HG02981 (cell line): Measurements from ENCODE around the gene DDAH1.
A peak's percentile ranks its signal among the peaks of the same experiment; 100 is the strongest.

Experiments
- ATAC-seq: cut with Tn5 transposase; IDR thresholded peaks from one replicate; pipeline ENCODE4 v1.9.1; 2021; ENCODE audit warnings: mild to moderate bottlenecking, moderate library complexity; ENCODE audit not compliant: unreplicated experiment

DDAH1 gene

DNA sequence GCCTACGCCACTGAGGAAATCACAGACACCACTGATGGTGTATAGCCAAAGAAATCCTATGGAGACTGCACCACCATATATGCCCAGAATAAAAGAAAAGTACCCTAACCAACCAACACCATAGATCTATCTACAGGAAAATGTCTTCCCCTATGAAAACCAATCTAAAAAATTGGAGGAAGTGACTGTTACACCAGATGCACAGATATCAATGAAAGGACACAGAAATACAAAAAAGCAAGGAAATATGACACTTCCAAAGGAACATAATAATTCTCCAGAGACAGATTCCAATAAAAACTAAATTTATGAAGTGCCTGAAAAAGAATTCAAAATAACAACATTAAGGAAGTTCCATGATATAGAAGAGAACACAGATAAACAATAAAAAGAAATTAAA, 131.8 kb downstream of the DDAH1 start:
- ATAC-seq: no peak

DNA sequence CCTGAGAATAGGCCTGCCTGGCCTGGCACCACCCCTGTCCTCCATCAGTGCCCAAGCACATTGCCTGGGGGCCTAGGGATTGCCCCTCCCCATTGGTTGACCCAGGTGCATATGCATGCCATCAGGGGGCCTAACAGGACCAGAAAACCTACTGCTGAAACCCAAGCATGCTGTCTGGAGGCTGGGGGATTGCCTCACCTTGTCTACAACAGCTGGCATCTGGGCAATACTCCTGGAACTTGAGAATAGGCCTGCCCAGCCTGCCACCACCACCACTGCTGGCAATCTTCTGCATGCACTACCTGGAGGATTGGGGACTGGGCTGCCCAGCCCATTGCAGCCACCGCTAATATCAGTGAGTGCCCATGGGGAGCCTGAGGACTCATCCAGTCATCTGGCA, 132.4 kb downstream of the DDAH1 start:
- no peak for ATAC-seq

GRCh38 chr1:85330711-85331290, 134.2 kb downstream of the DDAH1 start:
- peak; percentile 77 for ATAC-seq

GRCh38 chr1:85330214-85330631, 134.7 kb downstream of the DDAH1 start:
- ATAC-seq: no peak

DNA sequence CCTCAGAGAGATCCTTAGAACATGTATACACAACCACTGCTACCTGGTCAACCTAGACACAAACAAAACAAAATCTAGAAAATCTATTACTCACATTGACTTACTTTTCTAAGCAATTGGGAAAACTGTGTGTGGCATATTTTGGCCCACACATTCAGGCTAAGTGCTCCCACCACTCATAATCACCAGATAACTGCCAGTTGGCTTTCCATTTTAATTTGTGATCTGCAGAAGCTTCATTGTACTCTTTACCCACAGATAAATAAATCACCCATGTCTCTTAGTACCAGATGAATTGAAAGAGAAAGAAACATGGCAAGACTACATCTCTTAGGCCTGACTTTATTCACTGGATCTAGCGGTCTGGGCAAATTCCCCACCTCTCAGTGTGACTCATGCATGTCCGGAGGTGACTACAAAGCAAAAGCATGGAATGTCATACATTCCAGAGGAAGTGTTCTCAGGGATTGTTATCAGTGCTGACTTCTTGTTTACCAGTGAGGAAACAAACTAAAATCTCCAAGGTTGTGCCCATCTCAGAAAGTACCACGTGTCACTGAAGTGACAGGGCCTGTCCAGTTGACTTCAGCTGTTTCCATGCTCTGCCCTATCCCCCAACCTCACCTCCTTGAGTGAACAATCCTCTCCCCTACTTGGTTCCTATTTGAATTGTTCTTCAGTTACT, 136.1 kb downstream of the DDAH1 start:
- ATAC-seq: no peak

- no peak for ATAC-seq
Observed at GRCh38 chr1:85327759-85328158, 137.2 kb downstream of the DDAH1 start.

DNA sequence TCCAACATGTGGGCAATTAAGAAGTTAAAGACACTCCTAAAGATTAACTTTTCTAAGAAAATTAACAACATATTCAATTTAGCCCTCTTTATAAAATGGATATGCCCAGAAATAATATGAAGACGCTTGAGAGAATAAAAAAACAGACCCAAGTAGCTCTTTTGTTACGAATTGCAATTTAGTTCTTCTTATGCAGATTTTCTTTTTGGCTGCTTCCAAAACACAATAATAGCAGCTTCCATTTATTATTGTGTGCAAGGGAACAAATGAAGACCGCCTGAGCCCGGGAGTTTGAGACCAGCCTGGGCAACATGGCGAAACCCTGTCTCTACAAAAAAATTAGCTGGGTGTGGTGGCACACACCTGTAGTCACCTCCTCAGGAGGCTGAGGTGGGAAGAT, 138.1 kb downstream of the DDAH1 start:
- ATAC-seq: no peak

DNA sequence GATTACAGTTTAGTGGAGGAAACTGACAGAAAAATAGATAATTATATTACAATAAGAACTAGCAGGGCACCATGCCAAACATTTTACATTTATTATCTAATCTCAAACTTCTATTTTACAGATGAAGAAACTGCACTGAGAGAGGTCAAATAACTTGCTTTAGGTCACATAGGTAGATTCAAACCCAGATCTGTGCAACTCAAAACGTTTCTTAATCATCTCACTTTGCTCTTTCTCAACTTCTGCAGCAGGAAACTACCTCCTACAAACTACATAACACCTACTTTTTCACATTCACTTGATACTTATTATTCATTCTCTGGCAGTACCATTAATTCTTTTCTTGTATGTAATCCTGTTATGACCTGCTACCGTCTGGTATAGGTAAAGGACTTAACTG, 138.6 kb downstream of the DDAH1 start:
- ATAC-seq: no peak

- no peak for ATAC-seq
Observed at GRCh38 chr1:85325920-85326319, 139.0 kb downstream of the DDAH1 start.

GRCh38 chr1:85323770-85324169, 141.2 kb downstream of the DDAH1 start:
- ATAC-seq: no peak

- no peak for ATAC-seq
Observed at GRCh38 chr1:85322655-85323054, 142.3 kb downstream of the DDAH1 start.

GRCh38 chr1:85321237-85321964, 143.6 kb downstream of the DDAH1 start:
- peak; percentile 69 for ATAC-seq

DNA sequence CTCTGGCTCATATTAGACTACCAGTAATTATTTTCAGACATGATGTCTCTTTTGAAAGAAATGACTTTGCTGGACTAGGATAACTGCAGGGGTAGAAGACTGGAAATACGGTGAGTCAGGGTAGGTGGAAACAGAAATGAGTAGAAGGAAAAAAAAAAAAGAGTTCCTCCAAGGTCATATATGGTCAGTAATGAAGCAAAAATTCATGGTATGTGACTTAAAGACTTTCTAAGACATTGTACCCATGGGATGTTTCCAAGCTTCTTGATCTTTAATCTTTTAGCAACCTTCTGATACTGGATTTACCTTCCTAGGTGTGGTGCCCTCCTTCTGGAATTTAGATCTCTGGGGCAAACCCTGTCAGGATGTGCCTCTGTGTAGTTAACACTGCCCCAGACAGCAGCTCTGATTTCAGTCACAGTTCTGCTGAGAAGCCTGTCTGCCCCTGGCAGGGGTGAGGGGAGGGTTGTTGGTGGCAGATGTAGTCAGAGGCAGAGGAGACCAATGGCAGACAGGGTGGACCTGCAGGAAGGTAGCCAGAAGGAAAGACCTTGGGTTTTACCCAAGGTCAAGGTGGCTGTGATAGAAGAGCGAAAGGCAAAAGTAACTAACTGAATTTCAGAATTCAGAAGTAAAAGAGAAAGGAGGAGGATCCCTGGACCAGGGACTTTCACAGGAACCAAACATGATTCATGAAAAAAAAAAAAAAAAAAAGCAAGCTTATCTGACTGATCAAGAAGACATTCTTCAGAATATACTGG, 144.4 kb downstream of the DDAH1 start:
- no peak for ATAC-seq

GRCh38 chr1:85319931-85320330, 145.0 kb downstream of the DDAH1 start:
- no peak for ATAC-seq

GRCh38 chr1:85319491-85319890, 145.5 kb downstream of the DDAH1 start:
- no peak for ATAC-seq

DNA sequence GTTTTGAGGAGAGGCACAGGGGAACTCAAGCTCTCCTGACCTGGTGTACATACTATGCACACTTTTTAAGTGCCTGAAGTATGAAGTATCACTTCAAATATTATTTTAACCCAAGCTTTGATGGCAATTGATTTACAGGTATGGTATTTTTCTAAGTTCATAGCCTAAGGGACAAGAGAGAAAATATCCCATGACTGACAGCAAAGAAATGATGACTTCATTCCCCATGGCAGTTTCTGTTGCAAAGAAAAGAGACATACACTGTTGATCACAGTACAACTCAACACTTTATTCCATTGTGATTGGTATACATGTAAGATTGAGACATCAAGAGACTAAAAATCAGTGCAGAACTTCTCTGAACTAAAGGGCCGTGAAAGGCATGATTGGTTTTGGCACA, 146.7 kb downstream of the DDAH1 start:
- no peak for ATAC-seq

DNA sequence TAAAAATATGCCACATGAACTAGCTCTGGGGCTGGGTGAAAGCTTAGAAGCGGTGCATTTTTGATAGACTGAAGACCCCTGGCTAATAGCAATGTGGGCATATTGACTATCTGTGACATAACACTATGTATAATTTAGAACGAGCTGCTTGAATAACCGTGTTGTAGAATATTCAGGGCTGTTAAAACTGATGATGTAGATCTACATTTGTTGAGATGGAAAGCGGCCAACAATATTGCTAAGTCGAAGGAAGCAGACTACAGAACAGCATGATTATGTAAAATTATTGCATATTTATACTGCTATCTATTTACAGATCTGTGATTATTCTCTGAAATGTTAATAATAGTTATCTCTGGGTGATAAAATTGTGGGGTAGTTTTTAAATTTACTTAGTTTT, 147.4 kb downstream of the DDAH1 start:
- no peak for ATAC-seq

DNA sequence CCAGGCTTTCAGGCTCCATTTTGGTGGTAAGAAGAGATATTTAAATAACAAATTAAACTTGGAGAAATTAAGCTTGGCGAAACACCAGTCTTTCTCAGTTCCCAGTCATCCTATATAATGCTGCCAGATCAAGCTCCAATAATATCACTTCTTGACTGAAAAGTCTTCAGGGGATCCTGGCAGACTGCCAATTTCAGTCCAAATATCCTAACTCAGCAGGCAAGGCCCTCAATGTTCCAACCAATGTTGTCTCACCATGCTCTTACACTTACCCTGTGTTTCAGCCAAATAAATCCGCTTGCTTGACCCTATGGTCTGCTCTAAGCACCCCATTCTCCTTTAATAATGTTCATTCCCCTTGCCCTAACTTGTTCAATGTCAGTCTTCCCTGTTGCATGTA, 148.6 kb downstream of the DDAH1 start:
- ATAC-seq: no peak

- no peak for ATAC-seq
Observed at GRCh38 chr1:85315789-85316188, 149.2 kb downstream of the DDAH1 start.

GRCh38 chr1:85314726-85315125, 150.2 kb downstream of the DDAH1 start:
- ATAC-seq: no peak

- no peak for ATAC-seq
Observed at GRCh38 chr1:85313888-85314696, 150.9 kb downstream of the DDAH1 start.
